Stomach (tissue), 4 donors: ENCODE measurements around the gene COMMD9.

Experiments used
- POLR2A ChIP-seq, 4 donors: fragments of 450-650 bp; IDR thresholded peaks; one replicate each; pipeline ENCODE4 v1.6.1; 2016; ENCODE audit warnings: antibody characterized with exemption in 4 of 4, control low read depth in 2 of 4, mild to moderate bottlenecking in 1 of 4, moderate library complexity in 1 of 4
- POLR2AphosphoS5 ChIP-seq, 3 donors: sonication (generic); formaldehyde crosslinking; IDR thresholded peaks; one replicate each; pipeline ENCODE4 v1.6.1; 2016; ENCODE audit warnings: antibody characterized with exemption in 3 of 3
- TF ChIP-seq, protein P1 (sequence below), 7 experiments: fragments of 450-650 bp in 4 of 7; fragments of 200-600 bp in 3 of 7; sonication (generic) in 3 of 7; IDR thresholded peaks; one replicate each; pipeline ENCODE4 v1.5.1; 2016 to 2019; ENCODE audit warnings: antibody characterized with exemption in 7 of 7, control low read depth in 2 of 7, mild to moderate bottlenecking in 1 of 7

GRCh38 chr11:36282926-36283325 is 6.3 kb downstream of the COMMD9 start:
- TF ChIP-seq, protein P1, sequence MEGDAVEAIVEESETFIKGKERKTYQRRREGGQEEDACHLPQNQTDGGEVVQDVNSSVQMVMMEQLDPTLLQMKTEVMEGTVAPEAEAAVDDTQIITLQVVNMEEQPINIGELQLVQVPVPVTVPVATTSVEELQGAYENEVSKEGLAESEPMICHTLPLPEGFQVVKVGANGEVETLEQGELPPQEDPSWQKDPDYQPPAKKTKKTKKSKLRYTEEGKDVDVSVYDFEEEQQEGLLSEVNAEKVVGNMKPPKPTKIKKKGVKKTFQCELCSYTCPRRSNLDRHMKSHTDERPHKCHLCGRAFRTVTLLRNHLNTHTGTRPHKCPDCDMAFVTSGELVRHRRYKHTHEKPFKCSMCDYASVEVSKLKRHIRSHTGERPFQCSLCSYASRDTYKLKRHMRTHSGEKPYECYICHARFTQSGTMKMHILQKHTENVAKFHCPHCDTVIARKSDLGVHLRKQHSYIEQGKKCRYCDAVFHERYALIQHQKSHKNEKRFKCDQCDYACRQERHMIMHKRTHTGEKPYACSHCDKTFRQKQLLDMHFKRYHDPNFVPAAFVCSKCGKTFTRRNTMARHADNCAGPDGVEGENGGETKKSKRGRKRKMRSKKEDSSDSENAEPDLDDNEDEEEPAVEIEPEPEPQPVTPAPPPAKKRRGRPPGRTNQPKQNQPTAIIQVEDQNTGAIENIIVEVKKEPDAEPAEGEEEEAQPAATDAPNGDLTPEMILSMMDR (IDR thresholded peaks at IDR 0.05) = no peak
- TF ChIP-seq POLR2AphosphoS5 (IDR thresholded peaks at IDR 0.05) (no peak), POLR2A (IDR thresholded peaks at IDR 0.05) (no peak)
